GM19351 (cell line): Measurements from ENCODE around the gene CLDN16.

Experiments
- ATAC-seq: cut with Tn5 transposase; IDR thresholded peaks from one replicate; pipeline ENCODE4 v1.9.1; 2021; ENCODE audit warnings: mild to moderate bottlenecking, moderate library complexity; ENCODE audit not compliant: unreplicated experiment

The CLDN16 gene

DNA sequence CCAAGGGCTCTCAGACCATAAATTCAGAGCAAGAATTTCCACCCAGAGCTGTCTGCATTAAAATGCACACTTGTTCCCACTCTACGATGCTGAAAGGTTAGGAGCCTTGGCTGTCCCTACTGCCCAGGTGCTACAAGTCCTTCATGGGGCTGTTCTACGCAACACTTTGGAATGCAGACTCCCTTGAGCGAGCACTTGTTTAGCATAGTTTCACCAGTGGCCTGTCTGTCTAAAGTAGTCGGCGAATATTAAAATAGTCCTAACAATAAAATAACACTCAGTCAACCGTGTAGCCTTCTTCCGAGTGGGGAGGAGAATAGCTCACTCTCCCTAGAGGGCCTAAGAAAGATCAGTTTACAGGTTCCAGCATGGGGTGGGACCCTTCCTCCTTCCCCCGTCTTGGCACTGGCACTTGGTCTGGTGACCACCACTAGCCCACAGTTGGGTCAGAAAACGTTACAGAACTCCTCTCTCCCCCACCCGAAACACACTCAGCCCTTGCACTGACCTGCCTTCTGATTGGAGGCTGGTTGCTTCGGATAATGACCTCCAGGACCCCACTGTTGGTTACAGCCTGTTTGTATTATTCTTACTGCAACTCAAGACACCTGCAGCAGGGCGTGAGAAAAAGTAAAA is at the start of gene CLDN16:
TSS of gene CLDN16 (plus strand) at position 586 of the 636 bp plus-strand sequence. CDS start 167 bp downstream, outside the sequence.
- ATAC-seq: no peak

DNA sequence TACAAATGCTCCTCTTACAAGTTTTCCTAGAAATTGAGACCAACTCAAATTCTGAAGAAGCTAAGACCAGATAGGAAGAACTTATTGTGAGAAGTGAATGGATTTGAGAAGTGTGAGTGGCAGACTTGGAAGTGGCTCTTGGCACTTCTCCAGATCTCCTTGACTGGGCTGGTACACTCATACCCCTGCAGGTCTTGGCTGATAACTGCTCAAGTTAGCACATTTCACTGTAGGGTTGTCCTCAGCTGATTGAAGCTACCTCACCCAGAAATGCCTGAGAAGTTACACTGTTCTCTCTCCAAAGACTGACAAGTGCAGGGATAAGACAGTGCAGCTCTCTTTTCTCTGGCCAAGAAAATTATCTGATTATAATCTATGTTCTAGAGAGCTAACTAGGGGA is 49.2 kb upstream of the CLDN16 start:
- no peak for ATAC-seq

DNA sequence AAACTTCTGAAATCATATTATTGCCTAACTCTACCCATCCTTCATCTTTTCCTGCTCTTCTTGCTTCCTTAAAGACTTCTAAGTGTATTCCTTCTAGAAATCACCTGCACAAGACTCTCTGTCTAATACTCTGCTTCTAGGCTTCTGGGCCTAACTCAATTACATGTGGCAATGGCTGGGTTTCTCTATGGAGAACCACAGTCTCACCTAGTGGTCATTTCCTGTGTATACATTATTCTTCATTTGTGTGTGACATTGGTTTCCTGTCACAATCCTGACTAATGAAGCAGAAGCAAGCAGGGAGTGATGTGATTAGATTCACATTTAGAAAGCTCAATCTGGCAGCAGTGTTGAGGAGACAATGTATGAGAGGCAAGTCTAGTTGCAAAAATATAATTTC is 48.8 kb upstream of the CLDN16 start:
- ATAC-seq: peak; percentile 93

DNA sequence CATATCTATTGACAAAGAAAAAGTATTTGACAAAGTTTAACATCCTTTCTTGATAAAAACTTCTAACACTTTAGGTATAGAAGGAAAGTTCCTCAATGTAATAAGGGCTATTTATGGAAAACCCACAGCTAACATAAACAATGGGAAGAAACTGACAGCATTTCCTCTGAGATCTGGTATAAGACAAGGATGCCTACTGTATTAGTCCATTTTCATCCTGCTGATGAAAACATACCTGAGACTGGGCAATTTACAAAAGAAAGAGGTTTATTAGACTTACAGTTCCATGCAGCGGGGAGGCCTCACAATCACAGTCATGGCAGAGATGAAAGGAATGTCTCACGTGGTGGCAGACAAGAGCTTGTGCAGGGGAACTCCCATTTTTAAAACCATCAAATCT is 47.9 kb upstream of the CLDN16 start:
- ATAC-seq: no peak

DNA sequence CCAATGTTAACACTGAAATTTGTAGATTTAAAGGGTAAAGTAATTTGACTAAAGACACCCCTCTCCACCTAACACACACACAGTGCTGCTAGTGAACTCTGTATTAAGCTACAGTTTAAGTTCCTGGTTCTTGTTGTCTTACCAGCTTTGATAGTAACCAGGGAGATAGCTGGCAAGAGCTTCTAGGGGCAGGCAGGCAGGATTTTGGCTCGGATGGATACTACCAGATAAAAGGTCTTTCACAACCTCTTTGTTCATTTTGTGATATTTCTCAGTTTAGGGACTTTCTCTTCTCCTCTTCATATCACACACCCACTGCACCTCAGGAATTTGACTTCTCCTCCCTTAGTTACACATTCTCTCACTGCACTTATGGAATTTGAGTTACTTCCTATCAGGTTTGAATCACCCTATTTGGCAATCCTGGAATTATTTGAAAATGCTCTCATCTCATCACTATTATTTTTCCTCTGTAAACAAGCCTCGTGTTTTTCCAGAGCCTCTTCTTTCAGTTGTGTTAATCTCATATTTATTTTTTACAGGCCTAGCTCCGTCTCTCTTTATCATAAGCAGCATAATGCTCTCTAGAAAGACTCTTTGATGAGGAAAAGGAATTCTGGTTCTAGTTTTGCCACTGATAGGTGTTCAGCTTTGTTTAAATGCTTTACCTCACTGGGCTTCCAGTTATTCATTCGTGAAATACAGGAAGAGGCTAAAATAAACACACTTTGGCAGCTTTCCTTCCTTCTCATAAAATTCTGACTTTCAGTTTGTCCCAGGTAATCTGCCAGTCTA is 42.7 kb upstream of the CLDN16 start:
- ATAC-seq: no peak

- ATAC-seq: no peak
These were observed 42.1 kb upstream of the CLDN16 start for GRCh38 chr3:190345878-190346277.

- ATAC-seq: no peak
These were observed 41.4 kb upstream of the CLDN16 start for GRCh38 chr3:190346541-190346940.

- ATAC-seq: no peak
These were observed 35.0 kb upstream of the CLDN16 start for GRCh38 chr3:190352861-190353457.

GRCh38 chr3:190356246-190356645 is 31.7 kb upstream of the CLDN16 start:
- ATAC-seq: no peak

DNA sequence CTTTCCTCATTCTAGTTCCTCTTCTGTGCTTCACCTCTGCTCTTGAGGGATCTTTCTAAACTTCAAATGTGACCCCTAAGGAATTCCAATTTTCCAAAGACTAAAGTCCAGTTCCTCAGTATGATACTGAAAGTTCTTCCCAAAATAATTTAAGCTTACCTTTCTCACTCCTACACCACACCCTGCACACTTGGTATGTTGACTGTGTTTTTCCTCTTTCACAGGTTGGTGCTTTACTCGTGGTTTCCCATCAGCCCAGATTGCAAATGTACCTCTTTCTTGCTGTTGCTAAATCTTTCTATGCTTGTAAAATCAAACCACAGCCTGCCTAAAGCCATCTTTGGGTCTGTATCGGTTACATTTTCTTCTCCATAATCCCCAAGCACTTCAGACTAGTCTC is 30.5 kb upstream of the CLDN16 start:
- ATAC-seq: no peak

DNA sequence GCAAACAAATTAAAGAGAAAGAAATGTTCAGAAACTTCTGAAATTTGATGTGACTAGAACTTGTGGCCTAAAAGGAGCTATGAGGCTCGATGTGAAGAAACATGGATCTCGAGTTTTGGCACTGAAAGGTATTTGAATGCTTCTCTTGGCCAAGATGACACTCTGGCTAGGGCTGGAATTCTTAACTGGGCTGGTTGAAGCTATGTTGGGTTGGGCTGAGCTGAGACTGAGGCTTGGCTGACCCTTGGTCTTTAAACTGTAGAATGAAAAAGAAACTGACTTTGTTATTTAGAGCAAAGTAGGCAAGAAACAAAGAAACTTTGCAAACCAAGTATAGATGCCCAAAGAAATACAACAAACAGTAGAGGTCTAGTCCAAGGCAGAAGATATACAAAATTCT is 28.1 kb upstream of the CLDN16 start:
- no peak for ATAC-seq

GRCh38 chr3:190360228-190360627 is 27.7 kb upstream of the CLDN16 start:
- no peak for ATAC-seq

GRCh38 chr3:190361791-190362190 is 26.2 kb upstream of the CLDN16 start:
- ATAC-seq: no peak

GRCh38 chr3:190362258-190362657 is 25.7 kb upstream of the CLDN16 start:
- ATAC-seq: no peak

DNA sequence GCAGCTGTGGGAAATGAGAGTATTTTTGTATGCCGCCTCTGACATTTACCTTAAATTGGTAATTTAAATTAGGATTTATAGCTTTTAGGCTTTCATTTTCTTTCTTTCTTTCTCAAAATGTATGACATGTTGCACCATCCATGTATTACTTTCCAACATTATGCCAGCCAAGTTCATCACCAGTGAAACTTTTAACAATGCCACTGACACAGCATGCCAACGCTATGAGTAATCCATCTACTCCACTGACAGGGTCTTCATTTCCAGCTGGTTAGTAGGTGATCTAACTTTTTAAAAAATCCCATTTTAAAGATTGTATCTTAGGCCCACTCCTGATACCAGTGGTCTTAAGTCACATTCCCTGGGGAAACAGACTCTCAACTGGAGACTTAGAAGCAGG is 21.8 kb upstream of the CLDN16 start:
- ATAC-seq: no peak

- ATAC-seq: no peak
These were observed 19.1 kb upstream of the CLDN16 start for GRCh38 chr3:190368881-190369280.

DNA sequence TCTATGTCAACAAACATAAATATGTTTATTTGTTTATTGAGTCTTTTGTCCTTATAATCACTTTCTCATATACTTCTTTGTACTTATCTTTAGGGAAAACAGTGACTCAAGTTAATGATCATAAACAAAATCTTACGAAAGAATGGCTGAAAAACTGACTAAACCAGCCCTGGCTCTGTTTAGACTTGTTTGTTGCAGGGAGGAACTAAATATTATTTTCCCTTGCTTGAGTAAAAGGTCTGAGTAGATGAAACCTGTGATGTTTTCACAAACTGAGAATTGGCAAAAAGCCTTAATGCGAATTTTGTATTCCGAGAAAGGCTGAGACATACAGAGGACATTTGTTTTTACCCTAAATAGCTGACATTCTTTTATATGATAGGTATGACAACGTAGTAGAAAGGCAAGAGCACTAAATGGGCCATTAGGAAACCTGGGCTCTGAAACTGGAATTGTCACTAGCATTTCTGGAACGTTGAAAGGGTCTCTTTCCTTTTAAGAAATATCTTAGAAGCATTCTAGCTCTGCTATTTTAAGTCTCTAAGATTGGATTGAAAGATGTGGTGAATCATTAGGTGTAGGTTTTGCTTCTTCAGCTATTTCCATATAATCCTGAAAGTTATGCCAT is 18.2 kb upstream of the CLDN16 start:
- no peak for ATAC-seq

DNA sequence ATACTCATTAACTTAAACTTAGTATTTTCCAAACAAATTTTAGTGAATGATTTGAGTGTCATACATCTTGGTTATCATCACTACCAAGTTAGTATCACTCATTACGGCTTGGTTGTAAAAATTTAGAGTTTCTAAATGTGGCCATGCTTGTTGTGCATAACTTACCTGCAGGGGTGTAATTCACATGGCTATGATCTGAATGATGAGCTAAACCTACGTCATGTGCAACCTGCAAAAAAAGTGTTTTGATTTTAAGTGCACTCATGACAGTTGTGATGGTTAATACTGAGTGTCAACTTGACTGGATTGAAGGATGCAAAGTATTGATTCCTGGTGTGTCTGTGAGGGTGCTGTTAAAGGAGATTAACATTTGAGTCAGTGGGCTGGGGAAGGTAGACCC is 17.6 kb upstream of the CLDN16 start:
- no peak for ATAC-seq

DNA sequence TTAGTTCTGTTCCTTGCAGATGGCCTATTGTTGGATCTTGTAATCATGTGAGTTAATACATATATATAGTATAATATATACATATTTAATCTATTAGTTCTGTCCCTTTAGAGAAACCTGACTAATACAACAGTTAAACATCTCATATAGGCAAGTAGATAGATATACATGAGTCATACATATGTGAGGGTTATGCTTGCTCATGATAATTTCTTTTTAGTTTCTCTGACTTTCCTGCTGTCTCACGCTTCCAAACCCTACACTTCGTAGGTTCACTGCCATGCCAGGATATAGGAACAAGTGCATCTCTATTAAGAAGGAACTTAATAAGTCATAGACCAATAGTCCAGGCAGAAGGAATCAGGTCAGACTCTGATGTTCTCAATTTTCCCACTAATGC is 16.8 kb upstream of the CLDN16 start:
- no peak for ATAC-seq

GRCh38 chr3:190375246-190375645 is 12.7 kb upstream of the CLDN16 start:
- no peak for ATAC-seq

DNA sequence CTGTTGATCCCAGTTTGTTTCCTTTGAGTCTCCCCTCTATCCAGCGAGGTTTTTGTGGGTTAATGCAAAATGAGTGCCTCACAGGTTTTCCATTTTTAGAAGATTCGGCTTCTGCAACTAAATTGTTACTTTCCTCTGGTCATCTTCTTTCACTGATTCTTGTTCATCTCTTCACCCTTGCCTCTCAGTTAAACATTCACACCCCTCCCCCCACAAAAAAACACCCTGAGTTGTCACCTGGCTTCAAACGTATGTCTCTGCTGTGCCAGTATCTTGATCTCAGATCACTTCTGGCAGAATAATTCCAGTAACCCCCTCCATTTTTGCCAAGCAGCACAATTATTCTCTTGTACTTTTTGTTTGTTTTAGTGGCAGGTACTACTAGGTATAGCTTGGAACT is 12.3 kb upstream of the CLDN16 start:
- no peak for ATAC-seq
